ENCODE measurements around the gene CLPTM1. TPM values are rescaled to one million over a fixed set of nuclear protein-coding genes. Genes with fewer than 3 reads are reported as not detected.

The CLPTM1 gene
- polyA plus RNA-seq, 3 donors, result 14.7 to 84.3 (median 20.0) TPM

DNA sequence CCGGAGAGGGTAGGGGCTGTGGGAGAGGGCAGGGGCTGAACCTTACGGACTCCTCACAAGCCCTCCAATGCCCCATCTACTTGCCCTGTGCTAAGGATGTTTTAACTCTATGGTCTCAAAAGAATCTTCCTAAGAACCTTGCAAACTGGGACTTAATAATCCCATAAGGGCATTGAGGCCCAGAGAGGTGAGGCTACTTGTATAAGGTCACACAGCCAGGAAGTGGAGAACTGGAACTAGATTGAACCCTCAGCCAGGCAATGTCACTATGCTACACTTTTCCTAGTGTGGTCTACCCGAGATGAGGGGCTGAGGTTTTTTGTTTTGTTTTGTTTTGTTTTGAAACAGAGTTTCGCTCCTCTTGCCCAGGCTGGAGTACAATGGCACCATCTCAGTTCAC lies 23.6 kb upstream of the CLPTM1 start:
- H3K27me3 Mint-ChIP-seq (ENCODE audit: low read depth in 3 of 3), result peaks cover 3 to 4% (median 3%) of the 10 kb centered on the region in 3 donors

GRCh38 chr19:44939668-44940067 lies 15.5 kb upstream of the CLPTM1 start:
- Histone ChIP-seq H3K79me2 (ENCODE audit: insufficient read depth, low read length) (no peaks in the 10 kb centered on the region), H3K4me2 (replicated peaks; ENCODE audit: extremely low read depth, low read length, poor library complexity, severe bottlenecking) (no peak overlapping the region), H4K20me1 (ENCODE audit: insufficient read depth, low read length) (no peaks in the 10 kb centered on the region), H3K27ac (ENCODE audit: low read depth in 1 of 2, low read length in 2 of 2) (no peak overlapping the region), H3K36me3 (replicated peaks in 1 of 2; ENCODE audit: control insufficient read depth in 1 of 2, insufficient read depth in 2 of 2, low read length in 2 of 2) (no peaks in the 10 kb centered on the region), H2AFZ (ENCODE audit: insufficient read depth, low read depth, low read length, poor library complexity, severe bottlenecking) (no peak overlapping the region), H3K9me3 (replicated peaks in 1 of 2; ENCODE audit: control insufficient read depth in 1 of 2, insufficient read depth in 1 of 2, low read length in 2 of 2) (no peaks in the 10 kb centered on the region), H3K4me1 (ENCODE audit: control insufficient read depth in 1 of 2, insufficient read depth in 2 of 2, low read length in 2 of 2) (peaks cover 9 to 10% of the 10 kb centered on the region in 2 donors), H3K4me3 (replicated peaks in 1 of 3; ENCODE audit: low read depth in 2 of 3, low read length in 3 of 3) (no peak overlapping the region), H3K27me3 (ENCODE audit: control insufficient read depth in 2 of 2, insufficient read depth in 2 of 2, low read length in 2 of 2) (no peaks in the 10 kb centered on the region), H3K9ac (ENCODE audit: insufficient read depth, low read length, poor library complexity, severe bottlenecking) (no peak overlapping the region)
- H3K4me3 Mint-ChIP-seq, result no peak overlapping the region
- 27% methylated on average over 3 of the region's 5 CpGs for WGBS (ENCODE audit: insufficient coverage)
- peaks cover 13% of the 10 kb centered on the region for H3K4me1 Mint-ChIP-seq
- intact Hi-C loops (cut with micrococcal nuclease), result no loop called here
- no peak overlapping the region for H3K27ac Mint-ChIP-seq
- no peaks in the 10 kb centered on the region for H3K9me3 Mint-ChIP-seq
- peak in 1 of 3 donors; percentile 37 for DNase-seq
- no peaks in the 10 kb centered on the region for H3K36me3 Mint-ChIP-seq
- H3K27me3 Mint-ChIP-seq (ENCODE audit: low read depth in 3 of 3), result peaks cover 2 to 5% (median 3%) of the 10 kb centered on the region in 3 donors
- no peak for TF ChIP-seq CTCF (IDR thresholded peaks at IDR 0.05)

More for the DNA sequence above, 23.6 kb upstream of the CLPTM1 start:
- no peak for TF ChIP-seq CTCF (IDR thresholded peaks at IDR 0.05)
- H3K9me3 ChIP-seq (replicated peaks in 1 of 2; ENCODE audit: control insufficient read depth in 1 of 2, insufficient read depth in 1 of 2, low read length in 2 of 2), result no peaks in the 10 kb centered on the region
- H3K36me3 Mint-ChIP-seq, result no peaks in the 10 kb centered on the region
- no peak for DNase-seq
- H3K4me3 ChIP-seq (replicated peaks in 1 of 3; ENCODE audit: low read depth in 2 of 3, low read length in 3 of 3), result no peak overlapping the region
- no peak overlapping the region for H3K9ac ChIP-seq (ENCODE audit: insufficient read depth, low read length, poor library complexity, severe bottlenecking)
- no peak overlapping the region for H3K4me2 ChIP-seq (replicated peaks; ENCODE audit: extremely low read depth, low read length, poor library complexity, severe bottlenecking)
- H3K27me3 ChIP-seq (ENCODE audit: control insufficient read depth in 2 of 2, insufficient read depth in 2 of 2, low read length in 2 of 2), result no peaks in the 10 kb centered on the region
- H3K4me3 Mint-ChIP-seq, result no peak overlapping the region
- WGBS (ENCODE audit: insufficient coverage), result no CpG with 5 or more reads among the region's 4 CpGs
- H3K79me2 ChIP-seq (ENCODE audit: insufficient read depth, low read length), result no peaks in the 10 kb centered on the region
- peaks cover 8 to 9% of the 10 kb centered on the region in 2 donors for H3K4me1 ChIP-seq (ENCODE audit: control insufficient read depth in 1 of 2, insufficient read depth in 2 of 2, low read length in 2 of 2)
- H3K9me3 Mint-ChIP-seq, result no peaks in the 10 kb centered on the region
- H2AFZ ChIP-seq (ENCODE audit: insufficient read depth, low read depth, low read length, poor library complexity, severe bottlenecking), result no peak overlapping the region
- H3K27ac Mint-ChIP-seq, result no peak overlapping the region
- H4K20me1 ChIP-seq (ENCODE audit: insufficient read depth, low read length), result no peaks in the 10 kb centered on the region
- no peaks in the 10 kb centered on the region for H3K36me3 ChIP-seq (replicated peaks in 1 of 2; ENCODE audit: control insufficient read depth in 1 of 2, insufficient read depth in 2 of 2, low read length in 2 of 2)
- H3K4me1 Mint-ChIP-seq, result peaks cover 11% of the 10 kb centered on the region
- intact Hi-C loops (cut with micrococcal nuclease), result no loop called here
- H3K27ac ChIP-seq (ENCODE audit: low read depth in 1 of 2, low read length in 2 of 2), result no peak overlapping the region
